Muscle layer of colon (tissue), 2 donors: ENCODE measurements around the gene SH3RF2.
"Not testable (repeated sequence)": the region's sequence is repeated elsewhere in the genome, so short reads cannot be mapped to it uniquely, and the experiment has no call there.

Experiments used
- H3K27ac ChIP-seq: one replicate; pipeline ENCODE4 v1.7.0; 2013; ENCODE audit warnings: low read depth, mild to moderate bottlenecking, low read length, moderate library complexity
- H3K27me3 ChIP-seq, 2 donors: one replicate each; pipeline ENCODE4 v1.7.0; 2013; ENCODE audit warnings: low read length in 2 of 2, mild to moderate bottlenecking in 2 of 2; ENCODE audit not compliant: insufficient read depth in 2 of 2, control insufficient read depth in 1 of 2
- H3K36me3 ChIP-seq: one replicate; pipeline ENCODE4 v1.7.0; 2013; ENCODE audit warnings: mild to moderate bottlenecking, low read length; ENCODE audit not compliant: insufficient read depth
- H3K4me1 ChIP-seq: one replicate; pipeline ENCODE4 v1.7.0; 2013; ENCODE audit warnings: mild to moderate bottlenecking, low read length; ENCODE audit not compliant: insufficient read depth
- H3K4me3 ChIP-seq, 2 donors: one replicate each; pipeline ENCODE4 v1.7.0; 2013; ENCODE audit warnings: low read length in 2 of 2, low read depth in 1 of 2, mild to moderate bottlenecking in 1 of 2, moderate library complexity in 1 of 2
- H3K9ac ChIP-seq: one replicate; pipeline ENCODE4 v1.7.0; 2013; ENCODE audit warnings: low read length
- H3K9me3 ChIP-seq: one replicate; pipeline ENCODE4 v1.7.0; 2013; ENCODE audit warnings: mild to moderate bottlenecking, low read length
- donor health status: abdominal sarcoma.
- donor health status: Adenocarcinoma of cecum.

SH3RF2 gene, protein sequence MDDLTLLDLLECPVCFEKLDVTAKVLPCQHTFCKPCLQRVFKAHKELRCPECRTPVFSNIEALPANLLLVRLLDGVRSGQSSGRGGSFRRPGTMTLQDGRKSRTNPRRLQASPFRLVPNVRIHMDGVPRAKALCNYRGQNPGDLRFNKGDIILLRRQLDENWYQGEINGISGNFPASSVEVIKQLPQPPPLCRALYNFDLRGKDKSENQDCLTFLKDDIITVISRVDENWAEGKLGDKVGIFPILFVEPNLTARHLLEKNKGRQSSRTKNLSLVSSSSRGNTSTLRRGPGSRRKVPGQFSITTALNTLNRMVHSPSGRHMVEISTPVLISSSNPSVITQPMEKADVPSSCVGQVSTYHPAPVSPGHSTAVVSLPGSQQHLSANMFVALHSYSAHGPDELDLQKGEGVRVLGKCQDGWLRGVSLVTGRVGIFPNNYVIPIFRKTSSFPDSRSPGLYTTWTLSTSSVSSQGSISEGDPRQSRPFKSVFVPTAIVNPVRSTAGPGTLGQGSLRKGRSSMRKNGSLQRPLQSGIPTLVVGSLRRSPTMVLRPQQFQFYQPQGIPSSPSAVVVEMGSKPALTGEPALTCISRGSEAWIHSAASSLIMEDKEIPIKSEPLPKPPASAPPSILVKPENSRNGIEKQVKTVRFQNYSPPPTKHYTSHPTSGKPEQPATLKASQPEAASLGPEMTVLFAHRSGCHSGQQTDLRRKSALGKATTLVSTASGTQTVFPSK

GRCh38 chr5:145936401-145937131 is at the start of gene SH3RF2:
Gene SH3RF2 (plus strand): TSS chr5:145936578. CDS start chr5:145937929, 1,351 bp downstream.
- Histone ChIP-seq H3K27me3 (no peaks in the 10 kb centered on the region), H3K9ac (no peak within 1 kb of the TSS), H3K4me3 (peak within 1 kb of the TSS; percentile 21 to 56), H3K9me3 (no peaks in the 10 kb centered on the region), H3K36me3 (no peaks in the 10 kb centered on the region), H3K27ac (no peak within 1 kb of the TSS), H3K4me1 (peaks cover 6% of the 10 kb centered on the region)

DNA sequence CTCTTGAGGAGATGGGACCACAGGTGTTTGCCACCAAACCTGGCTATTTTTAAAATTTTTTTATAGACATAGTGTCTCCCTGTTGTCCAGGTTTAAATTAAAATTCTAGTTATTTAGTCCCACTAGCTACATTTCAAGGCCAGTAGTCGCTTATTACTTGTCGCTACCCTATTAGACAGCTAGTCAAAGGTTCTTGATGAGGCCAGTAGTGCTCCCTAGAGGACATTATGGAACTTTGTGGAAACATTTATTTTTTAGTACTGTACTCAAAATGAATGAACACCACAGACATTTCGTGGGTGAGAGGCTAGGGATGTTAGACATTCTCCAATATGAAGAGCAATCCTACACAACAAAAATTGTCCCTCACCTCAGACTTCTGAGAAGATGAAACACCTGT is 49.2 kb upstream of the SH3RF2 start:
- H3K27ac ChIP-seq = no peak overlapping the region
- no peaks in the 10 kb centered on the region for H3K36me3 ChIP-seq
- H3K9me3 ChIP-seq = no peaks in the 10 kb centered on the region
- H3K9ac ChIP-seq = no peak overlapping the region
- no peaks in the 10 kb centered on the region for H3K27me3 ChIP-seq
- H3K4me3 ChIP-seq = no peak overlapping the region
- no peaks in the 10 kb centered on the region for H3K4me1 ChIP-seq

- Histone ChIP-seq H3K27ac (no peak overlapping the region), H3K9ac (no peak overlapping the region), H3K36me3 (no peaks in the 10 kb centered on the region), H3K27me3 (no peaks in the 10 kb centered on the region), H3K4me3 (no peak overlapping the region), H3K4me1 (no peaks in the 10 kb centered on the region), H3K9me3 (no peaks in the 10 kb centered on the region)
These were observed 48.3 kb upstream of the SH3RF2 start for GRCh38 chr5:145887976-145888574.

DNA sequence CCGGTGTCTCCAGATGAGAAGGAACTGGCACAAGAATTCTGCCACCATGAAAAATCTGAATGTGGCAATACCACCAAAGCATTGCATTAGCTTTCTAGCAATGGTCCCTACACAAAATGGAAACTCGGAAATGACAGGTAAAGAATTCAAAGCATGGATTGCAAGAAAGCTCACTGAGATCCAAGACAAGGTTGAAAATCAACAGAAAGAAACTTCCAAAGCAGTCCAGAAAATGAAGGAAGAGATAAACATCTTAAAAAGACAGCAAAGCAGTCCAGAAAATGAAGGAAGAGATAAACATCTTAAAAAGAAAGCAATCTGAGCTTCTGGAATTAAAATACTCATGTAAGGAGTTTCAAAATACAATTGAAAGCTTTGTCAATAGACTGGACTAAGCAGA is 46.8 kb upstream of the SH3RF2 start:
- no peak overlapping the region for H3K4me3 ChIP-seq
- no peak overlapping the region for H3K27ac ChIP-seq
- H3K9me3 ChIP-seq = no peaks in the 10 kb centered on the region
- no peak overlapping the region for H3K9ac ChIP-seq
- H3K36me3 ChIP-seq = no peaks in the 10 kb centered on the region
- H3K27me3 ChIP-seq = no peaks in the 10 kb centered on the region
- H3K4me1 ChIP-seq = no peaks in the 10 kb centered on the region

- H3K4me1 ChIP-seq, H3K36me3 ChIP-seq, H3K9me3 ChIP-seq, H3K9ac ChIP-seq, H3K4me3 ChIP-seq, H3K27me3 ChIP-seq, H3K27ac ChIP-seq: not testable (repeated sequence)
These were observed 45.0 kb upstream of the SH3RF2 start for GRCh38 chr5:145891378-145891777.

GRCh38 chr5:145898171-145898570 is 38.2 kb upstream of the SH3RF2 start:
- no peaks in the 10 kb centered on the region for H3K4me1 ChIP-seq
- H3K4me3 ChIP-seq = no peak overlapping the region
- no peaks in the 10 kb centered on the region for H3K36me3 ChIP-seq
- H3K9me3 ChIP-seq = no peaks in the 10 kb centered on the region
- no peaks in the 10 kb centered on the region for H3K27me3 ChIP-seq
- H3K9ac ChIP-seq = no peak overlapping the region
- H3K27ac ChIP-seq = no peak overlapping the region

DNA sequence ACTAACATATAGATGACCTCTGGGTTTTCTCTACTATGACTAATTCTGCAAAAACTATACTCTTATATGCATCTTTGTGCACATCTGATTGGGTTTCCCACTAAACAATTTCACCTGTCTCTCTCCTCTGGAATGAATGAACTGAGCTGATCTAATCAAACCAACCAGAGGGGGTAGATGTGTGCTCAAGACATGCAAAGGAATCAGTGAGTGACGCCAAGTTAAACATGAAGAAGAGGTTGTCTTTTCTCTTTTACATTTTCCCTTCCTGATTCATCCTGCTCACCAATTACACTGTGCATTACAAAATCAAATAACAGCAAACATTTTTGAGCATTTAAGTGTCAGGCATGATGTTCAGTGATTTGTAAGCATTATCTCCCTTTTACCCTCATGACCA is 34.0 kb upstream of the SH3RF2 start:
- H3K4me3 ChIP-seq = no peak overlapping the region
- H3K9me3 ChIP-seq = no peaks in the 10 kb centered on the region
- H3K4me1 ChIP-seq = no peaks in the 10 kb centered on the region
- no peaks in the 10 kb centered on the region for H3K36me3 ChIP-seq
- H3K27ac ChIP-seq = no peak overlapping the region
- no peak overlapping the region for H3K9ac ChIP-seq
- no peaks in the 10 kb centered on the region for H3K27me3 ChIP-seq

DNA sequence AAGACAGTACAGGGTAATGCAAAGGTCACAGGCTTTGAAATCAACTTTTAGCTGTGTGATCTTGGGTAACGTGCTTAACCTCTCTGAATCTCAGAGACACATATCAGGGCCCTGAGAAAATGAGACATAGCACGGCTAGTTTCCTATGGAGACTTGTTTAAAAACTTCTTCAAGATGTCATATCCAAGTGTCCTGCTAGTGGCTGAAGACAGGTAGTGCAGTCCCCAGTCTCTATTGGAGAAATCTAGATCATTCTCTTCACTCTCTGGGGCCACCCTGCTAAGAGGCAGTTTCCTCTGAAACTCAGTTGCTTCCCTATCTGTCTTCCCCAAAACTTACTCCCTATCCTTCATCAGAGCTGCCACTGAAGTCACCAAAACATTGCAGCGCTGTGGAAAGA is 33.3 kb upstream of the SH3RF2 start:
- no peak overlapping the region for H3K27ac ChIP-seq
- no peak overlapping the region for H3K9ac ChIP-seq

GRCh38 chr5:145903867-145904266 is 32.5 kb upstream of the SH3RF2 start:
- Histone ChIP-seq H3K27me3 (no peaks in the 10 kb centered on the region), H3K4me3 (no peak overlapping the region), H3K36me3 (no peaks in the 10 kb centered on the region), H3K9me3 (no peaks in the 10 kb centered on the region), H3K4me1 (no peaks in the 10 kb centered on the region), H3K9ac (no peak overlapping the region), H3K27ac (no peak overlapping the region)

More for the DNA sequence above, 33.3 kb upstream of the SH3RF2 start:
- no peak overlapping the region for H3K4me3 ChIP-seq
- H3K4me1 ChIP-seq = no peaks in the 10 kb centered on the region
- H3K9me3 ChIP-seq = no peaks in the 10 kb centered on the region
- no peaks in the 10 kb centered on the region for H3K36me3 ChIP-seq
- H3K27me3 ChIP-seq = no peaks in the 10 kb centered on the region

DNA sequence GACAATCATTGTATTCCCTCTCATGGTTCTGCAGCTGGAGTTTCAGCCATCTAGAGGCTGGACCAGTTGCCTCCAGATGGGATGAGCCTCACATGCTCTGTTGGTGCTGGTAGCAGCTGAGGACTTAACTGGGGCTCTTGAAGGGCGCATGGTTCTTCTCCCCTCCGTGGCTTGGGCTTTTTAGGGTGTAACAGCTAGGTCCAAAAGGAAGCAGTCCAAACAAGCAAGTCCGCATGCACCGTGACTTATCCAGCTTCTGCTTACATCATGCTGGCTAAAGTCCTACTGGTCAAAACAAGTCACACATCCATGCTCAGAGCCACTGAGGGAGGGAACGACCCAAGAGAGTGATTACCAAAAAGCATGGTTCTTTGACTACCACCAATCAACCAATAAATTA is 31.6 kb upstream of the SH3RF2 start:
- Histone ChIP-seq H3K27ac (no peak overlapping the region), H3K4me3 (no peak overlapping the region), H3K9ac (no peak overlapping the region), H3K4me1 (no peaks in the 10 kb centered on the region), H3K27me3 (no peaks in the 10 kb centered on the region), H3K36me3 (no peaks in the 10 kb centered on the region), H3K9me3 (no peaks in the 10 kb centered on the region)

- no peak overlapping the region for H3K9ac ChIP-seq
- no peaks in the 10 kb centered on the region for H3K36me3 ChIP-seq
- H3K27me3 ChIP-seq = no peaks in the 10 kb centered on the region
- no peaks in the 10 kb centered on the region for H3K4me1 ChIP-seq
- H3K27ac ChIP-seq = no peak overlapping the region
- H3K4me3 ChIP-seq = no peak overlapping the region
- H3K9me3 ChIP-seq = no peaks in the 10 kb centered on the region
These were observed 30.0 kb upstream of the SH3RF2 start for GRCh38 chr5:145906401-145906800.
